ENCODE results near the gene NCBP2. TPM values are rescaled to one million over a fixed set of nuclear protein-coding genes. Genes with fewer than 3 reads are reported as not detected.
A peak's percentile ranks its signal among the peaks of the same experiment; 100 is the strongest.

Gene NCBP2
- total RNA-seq, 1 donor from 2014 or later: 80.8 TPM

DNA sequence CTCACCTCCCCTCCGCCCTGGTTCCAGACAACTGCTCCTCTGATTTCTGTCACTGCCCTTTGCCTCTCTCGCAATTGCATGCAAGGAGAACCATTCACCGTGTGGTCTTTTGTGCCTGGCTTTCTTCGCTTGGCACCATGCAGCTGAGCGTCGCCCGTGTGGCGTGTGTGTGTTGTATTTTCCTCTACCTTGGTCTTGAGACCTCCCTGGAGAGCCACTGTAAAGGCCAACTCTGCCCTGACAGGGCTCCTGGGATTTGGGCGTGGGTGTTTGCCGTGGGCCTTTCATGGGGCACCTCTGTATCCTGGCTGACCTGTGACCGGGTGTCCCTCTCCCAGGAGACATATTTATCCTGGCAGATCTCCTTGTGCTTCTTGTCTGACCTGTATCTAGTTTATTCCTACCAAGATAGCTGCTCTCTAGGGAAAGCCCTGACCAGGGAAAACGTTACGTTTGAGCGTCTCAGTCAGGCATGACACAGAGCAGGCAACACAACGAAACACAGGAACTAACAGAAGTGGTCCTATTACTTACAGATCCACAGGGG, 28.3 kb upstream of the NCBP2 start:
- Histone ChIP-seq H3K27ac (no peak overlapping the region), H3F3A (ENCODE audit: low read depth) (no peaks in the 10 kb centered on the region), H3K36me3 (no peaks in the 10 kb centered on the region), H3K4me2 (no peak overlapping the region), H3K9me3 (ENCODE audit: low read depth) (no peaks in the 10 kb centered on the region), H4K20me1 (ENCODE audit: low read depth) (no peaks in the 10 kb centered on the region), H2AFZ (replicated peaks) (no peak overlapping the region), H3K4me3 (no peak overlapping the region), H3K79me2 (ENCODE audit: low read depth) (no peaks in the 10 kb centered on the region), H3K9ac (no peak overlapping the region), H3K27me3 (peaks cover 63% of the 10 kb centered on the region), H3K4me1 (no peaks in the 10 kb centered on the region)
- TF ChIP-seq, protein P1, sequence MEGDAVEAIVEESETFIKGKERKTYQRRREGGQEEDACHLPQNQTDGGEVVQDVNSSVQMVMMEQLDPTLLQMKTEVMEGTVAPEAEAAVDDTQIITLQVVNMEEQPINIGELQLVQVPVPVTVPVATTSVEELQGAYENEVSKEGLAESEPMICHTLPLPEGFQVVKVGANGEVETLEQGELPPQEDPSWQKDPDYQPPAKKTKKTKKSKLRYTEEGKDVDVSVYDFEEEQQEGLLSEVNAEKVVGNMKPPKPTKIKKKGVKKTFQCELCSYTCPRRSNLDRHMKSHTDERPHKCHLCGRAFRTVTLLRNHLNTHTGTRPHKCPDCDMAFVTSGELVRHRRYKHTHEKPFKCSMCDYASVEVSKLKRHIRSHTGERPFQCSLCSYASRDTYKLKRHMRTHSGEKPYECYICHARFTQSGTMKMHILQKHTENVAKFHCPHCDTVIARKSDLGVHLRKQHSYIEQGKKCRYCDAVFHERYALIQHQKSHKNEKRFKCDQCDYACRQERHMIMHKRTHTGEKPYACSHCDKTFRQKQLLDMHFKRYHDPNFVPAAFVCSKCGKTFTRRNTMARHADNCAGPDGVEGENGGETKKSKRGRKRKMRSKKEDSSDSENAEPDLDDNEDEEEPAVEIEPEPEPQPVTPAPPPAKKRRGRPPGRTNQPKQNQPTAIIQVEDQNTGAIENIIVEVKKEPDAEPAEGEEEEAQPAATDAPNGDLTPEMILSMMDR (IDR thresholded peaks at IDR 0.05): no peak
- no peak for TF ChIP-seq EZH2phosphoT487 (IDR thresholded peaks at IDR 0.05)
- TF ChIP-seq EZH2 (IDR thresholded peaks at IDR 0.05): no peak
- peaks cover 21% of the 10 kb centered on the region for H3K4me1 Mint-ChIP-seq
- H3K27me3 Mint-ChIP-seq (ENCODE audit: insufficient read depth, low read depth): peaks cover 41% of the 10 kb centered on the region
- H3K4me3 Mint-ChIP-seq: peak overlapping the region; percentile 84
- H3K27ac Mint-ChIP-seq: peak overlapping the region; percentile 60
- no peak for DNase-seq (ENCODE audit: low spot score)
- peaks cover 5% of the 10 kb centered on the region for H3K36me3 Mint-ChIP-seq
- H3K9me3 Mint-ChIP-seq: peaks cover 17% of the 10 kb centered on the region

- peak; percentile 86 for DNase-seq (ENCODE audit: low spot score)
- peaks cover 18% of the 10 kb centered on the region for H3K4me1 Mint-ChIP-seq
- peaks cover 48% of the 10 kb centered on the region for H3K27me3 Mint-ChIP-seq (ENCODE audit: insufficient read depth, low read depth)
- Histone ChIP-seq H3K4me1 (no peaks in the 10 kb centered on the region), H2AFZ (replicated peaks) (peak overlapping the region; percentile 95), H3K36me3 (no peaks in the 10 kb centered on the region), H3K27ac (no peak overlapping the region), H3K9ac (no peak overlapping the region), H3K9me3 (ENCODE audit: low read depth) (no peaks in the 10 kb centered on the region), H3K79me2 (ENCODE audit: low read depth) (no peaks in the 10 kb centered on the region), H3K4me3 (peak overlapping the region; percentile 84), H3K27me3 (peaks cover 70% of the 10 kb centered on the region), H3K4me2 (peak overlapping the region; percentile 98), H3F3A (ENCODE audit: low read depth) (no peaks in the 10 kb centered on the region), H4K20me1 (ENCODE audit: low read depth) (no peaks in the 10 kb centered on the region)
- peaks cover 5% of the 10 kb centered on the region for H3K36me3 Mint-ChIP-seq
- peak overlapping the region; percentile 84 for H3K4me3 Mint-ChIP-seq
- H3K9me3 Mint-ChIP-seq: peaks cover 17% of the 10 kb centered on the region
- H3K27ac Mint-ChIP-seq: peak overlapping the region; percentile 60
- TF ChIP-seq EZH2 (IDR thresholded peaks at IDR 0.05) (peak; percentile 65), EZH2phosphoT487 (IDR thresholded peaks at IDR 0.05) (peak; percentile 24)
- TF ChIP-seq, protein P1 (IDR thresholded peaks at IDR 0.05): peak; percentile 68
Observed at GRCh38 chr3:196969660-196970546, 27.6 kb upstream of the NCBP2 start.

- Mint-ChIP-seq H3K9me3 (peaks cover 17% of the 10 kb centered on the region), H3K27me3 (ENCODE audit: insufficient read depth, low read depth) (peaks cover 49% of the 10 kb centered on the region), H3K27ac (no peak overlapping the region), H3K4me1 (peaks cover 18% of the 10 kb centered on the region), H3K4me3 (peak overlapping the region; percentile 77), H3K36me3 (peaks cover 5% of the 10 kb centered on the region)
- DNase-seq (ENCODE audit: low spot score): peak; percentile 54
- Histone ChIP-seq H2AFZ (replicated peaks) (peak overlapping the region; percentile 95), H3F3A (ENCODE audit: low read depth) (no peaks in the 10 kb centered on the region), H3K4me3 (peak overlapping the region; percentile 84), H3K79me2 (ENCODE audit: low read depth) (no peaks in the 10 kb centered on the region), H3K36me3 (no peaks in the 10 kb centered on the region), H3K27me3 (peaks cover 77% of the 10 kb centered on the region), H4K20me1 (ENCODE audit: low read depth) (no peaks in the 10 kb centered on the region), H3K27ac (no peak overlapping the region), H3K9me3 (ENCODE audit: low read depth) (no peaks in the 10 kb centered on the region), H3K4me2 (peak overlapping the region; percentile 98), H3K9ac (no peak overlapping the region), H3K4me1 (no peaks in the 10 kb centered on the region)
- TF ChIP-seq, protein P1 (IDR thresholded peaks at IDR 0.05): no peak
- TF ChIP-seq EZH2 (IDR thresholded peaks at IDR 0.05) (peak; percentile 87), EZH2phosphoT487 (IDR thresholded peaks at IDR 0.05) (peak; percentile 86)
Observed at GRCh38 chr3:196969134-196969659, 26.9 kb upstream of the NCBP2 start.

Data from neural progenitor cell (in vitro differentiated cells).